ENCODE data around the gene PCDHB6. TPM values are rescaled to one million over a fixed set of nuclear protein-coding genes. Genes with fewer than 3 reads are reported as not detected.
A peak's percentile ranks its signal among the peaks of the same experiment; 100 is the strongest.
"Not testable (repeated sequence)": the region's sequence is repeated elsewhere in the genome, so short reads cannot be mapped to it uniquely, and the experiment has no call there.

Gene PCDHB6
- total RNA-seq, 1 donor from 2014 or later: 0.14 TPM

DNA sequence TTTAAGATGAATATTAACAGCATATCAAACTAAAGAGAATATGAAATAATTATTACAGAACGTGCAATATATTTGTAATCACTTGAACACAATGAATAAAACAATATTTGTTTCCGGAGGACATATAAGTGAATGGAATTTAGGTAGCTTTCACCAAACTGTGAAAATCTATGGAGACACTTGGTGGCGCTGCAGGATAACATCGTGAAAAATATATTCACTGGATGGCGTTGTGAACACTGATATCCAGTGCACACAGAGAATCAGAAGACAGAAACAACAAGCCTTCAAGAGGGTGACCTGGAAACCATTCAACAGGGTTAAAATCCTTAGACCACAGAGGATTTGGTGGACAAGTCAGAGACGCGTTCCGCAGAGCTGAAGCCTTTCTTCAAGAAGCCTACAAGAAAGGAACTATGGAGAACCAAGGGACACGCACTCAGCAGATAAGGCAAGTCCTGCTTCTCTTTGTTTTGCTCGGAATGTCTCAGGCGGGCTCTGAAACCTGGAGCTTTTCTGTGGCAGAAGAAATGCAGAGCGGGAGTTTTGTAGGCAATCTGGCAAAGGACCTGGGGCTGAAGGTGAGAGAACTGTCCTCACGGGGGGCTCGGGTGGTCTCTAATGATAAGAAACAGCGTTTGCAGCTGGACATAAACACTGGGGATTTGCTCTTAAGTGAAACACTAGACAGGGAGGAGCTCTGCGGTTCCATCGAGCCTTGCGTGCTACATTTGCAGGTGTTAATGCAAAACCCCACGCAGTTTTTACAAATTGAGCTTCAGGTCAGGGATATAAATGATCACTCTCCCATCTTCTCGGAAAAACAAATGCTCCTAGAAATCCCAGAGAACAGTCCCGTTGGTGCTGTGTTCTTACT lies 49.7 kb downstream of the PCDHB6 start, which contains the start of gene PCDHB11:
Gene PCDHB11, plus strand, starts transcription at position 269 of the 877 bp plus-strand sequence. Its CDS starts 148 bp downstream, at position 417.
- Histone ChIP-seq H3K4me3 (peak within 1 kb of the TSS; percentile 35), H3K36me3 (peaks cover 20% of the 10 kb centered on the region), H3K27ac (replicated peaks) (no peak within 1 kb of the TSS), H3K27me3 (ENCODE audit: low read depth) (peaks cover 41% of the 10 kb centered on the region), H3K4me1 (no peaks in the 10 kb centered on the region), H3K9me3 (replicated peaks) (peaks cover 97% of the 10 kb centered on the region)
- TF ChIP-seq, protein P1, sequence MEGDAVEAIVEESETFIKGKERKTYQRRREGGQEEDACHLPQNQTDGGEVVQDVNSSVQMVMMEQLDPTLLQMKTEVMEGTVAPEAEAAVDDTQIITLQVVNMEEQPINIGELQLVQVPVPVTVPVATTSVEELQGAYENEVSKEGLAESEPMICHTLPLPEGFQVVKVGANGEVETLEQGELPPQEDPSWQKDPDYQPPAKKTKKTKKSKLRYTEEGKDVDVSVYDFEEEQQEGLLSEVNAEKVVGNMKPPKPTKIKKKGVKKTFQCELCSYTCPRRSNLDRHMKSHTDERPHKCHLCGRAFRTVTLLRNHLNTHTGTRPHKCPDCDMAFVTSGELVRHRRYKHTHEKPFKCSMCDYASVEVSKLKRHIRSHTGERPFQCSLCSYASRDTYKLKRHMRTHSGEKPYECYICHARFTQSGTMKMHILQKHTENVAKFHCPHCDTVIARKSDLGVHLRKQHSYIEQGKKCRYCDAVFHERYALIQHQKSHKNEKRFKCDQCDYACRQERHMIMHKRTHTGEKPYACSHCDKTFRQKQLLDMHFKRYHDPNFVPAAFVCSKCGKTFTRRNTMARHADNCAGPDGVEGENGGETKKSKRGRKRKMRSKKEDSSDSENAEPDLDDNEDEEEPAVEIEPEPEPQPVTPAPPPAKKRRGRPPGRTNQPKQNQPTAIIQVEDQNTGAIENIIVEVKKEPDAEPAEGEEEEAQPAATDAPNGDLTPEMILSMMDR (IDR thresholded peaks at IDR 0.05; ENCODE audit: borderline replicate concordance): peak; percentile 23
- DNase-seq: no peak
- intact Hi-C loops (cut with micrococcal nuclease): no loop called here

DNA sequence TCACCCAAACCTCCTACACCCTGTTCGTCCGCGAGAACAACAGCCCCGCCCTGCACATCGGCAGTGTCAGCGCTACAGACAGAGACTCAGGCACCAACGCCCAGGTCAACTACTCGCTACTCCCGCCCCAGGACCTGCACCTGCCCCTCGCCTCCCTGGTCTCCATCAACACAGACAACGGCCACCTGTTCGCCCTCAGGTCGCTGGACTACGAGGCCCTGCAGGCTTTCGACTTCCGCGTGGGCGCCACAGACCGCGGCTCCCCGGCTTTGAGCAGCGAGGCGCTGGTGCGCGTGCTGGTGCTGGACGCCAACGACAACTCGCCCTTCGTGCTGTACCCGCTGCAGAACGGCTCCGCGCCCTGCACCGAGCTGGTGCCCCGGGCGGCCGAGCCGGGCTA lies 51.3 kb downstream of the PCDHB6 start:
- H3K27me3 ChIP-seq (ENCODE audit: low read depth): peaks cover 39% of the 10 kb centered on the region
- H3K27ac ChIP-seq (replicated peaks); intact Hi-C loops (cut with micrococcal nuclease); H3K4me3 ChIP-seq; DNase-seq; H3K4me1 ChIP-seq: not testable (repeated sequence)
- peaks cover 95% of the 10 kb centered on the region for H3K9me3 ChIP-seq (replicated peaks)
- H3K36me3 ChIP-seq: peaks cover 19% of the 10 kb centered on the region

DNA sequence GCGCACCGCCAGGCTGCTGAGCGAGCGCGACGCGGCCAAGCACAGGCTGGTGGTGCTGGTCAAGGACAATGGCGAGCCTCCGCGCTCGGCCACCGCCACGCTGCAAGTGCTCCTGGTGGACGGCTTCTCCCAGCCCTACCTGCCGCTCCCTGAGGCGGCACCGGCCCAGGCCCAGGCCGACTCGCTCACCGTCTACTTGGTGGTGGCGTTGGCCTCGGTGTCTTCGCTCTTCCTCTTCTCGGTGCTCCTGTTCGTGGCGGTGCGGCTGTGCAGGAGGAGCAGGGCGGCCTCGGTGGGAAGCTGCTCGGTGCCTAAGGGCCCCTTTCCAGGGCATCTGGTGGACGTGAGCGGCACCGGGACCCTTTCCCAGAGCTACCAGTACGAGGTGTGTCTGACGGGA lies 51.8 kb downstream of the PCDHB6 start:
- H3K27ac ChIP-seq (replicated peaks); DNase-seq; H3K4me3 ChIP-seq; intact Hi-C loops (cut with micrococcal nuclease); H3K4me1 ChIP-seq: not testable (repeated sequence)
- H3K36me3 ChIP-seq: peaks cover 13% of the 10 kb centered on the region
- H3K27me3 ChIP-seq (ENCODE audit: low read depth): peaks cover 39% of the 10 kb centered on the region
- H3K9me3 ChIP-seq (replicated peaks): peaks cover 95% of the 10 kb centered on the region

Other genes with a start within 250 kb of the PCDHB6 start
- not detected for gene PCDHAC1, start 223.8 kb upstream of the PCDHB6 start, total RNA-seq
- 0.36 TPM for gene PCDHAC2, start 183.6 kb upstream of the PCDHB6 start, total RNA-seq
- gene PCDHB1, start 98.7 kb upstream of the PCDHB6 start, total RNA-seq: not detected
- 1.1 TPM for gene PCDHB2, start 55.4 kb upstream of the PCDHB6 start, total RNA-seq
- gene PCDHB3, start 49.6 kb upstream of the PCDHB6 start, total RNA-seq: 0.77 TPM
- 0.80 TPM for gene PCDHB4, start 28.2 kb upstream of the PCDHB6 start, total RNA-seq
- 2.3 TPM for gene PCDHB5, start 14.9 kb upstream of the PCDHB6 start, total RNA-seq
- gene PCDHB7, start 22.6 kb downstream of the PCDHB6 start, total RNA-seq: 0.55 TPM
- gene PCDHB8, start 27.7 kb downstream of the PCDHB6 start, total RNA-seq: 2.1 TPM
- gene PCDHB16, start 32.3 kb downstream of the PCDHB6 start, total RNA-seq: 1.4 TPM
- 1.2 TPM for gene PCDHB9, start 37.1 kb downstream of the PCDHB6 start, total RNA-seq
- gene PCDHB10, start 42.3 kb downstream of the PCDHB6 start, total RNA-seq: 0.63 TPM
- gene PCDHB11, start 49.6 kb downstream of the PCDHB6 start, total RNA-seq: 0.77 TPM
- gene PCDHB12, start 58.7 kb downstream of the PCDHB6 start, total RNA-seq: 0.69 TPM
- 2.5 TPM for gene PCDHB13, start 63.9 kb downstream of the PCDHB6 start, total RNA-seq
- 1.9 TPM for gene PCDHB14, start 73.3 kb downstream of the PCDHB6 start, total RNA-seq
- 2.8 TPM for gene PCDHB15, start 95.3 kb downstream of the PCDHB6 start, total RNA-seq
- not detected for gene SLC25A2, start 154.0 kb downstream of the PCDHB6 start, total RNA-seq
- gene TAF7, start 170.7 kb downstream of the PCDHB6 start, total RNA-seq: 108 TPM
- 3.1 TPM for gene PCDHGA1, start 180.5 kb downstream of the PCDHB6 start, total RNA-seq
- gene PCDHGA2, start 188.7 kb downstream of the PCDHB6 start, total RNA-seq: 7.8 TPM
- gene PCDHGA3, start 193.8 kb downstream of the PCDHB6 start, total RNA-seq: 12.2 TPM
- gene PCDHGB1, start 200.0 kb downstream of the PCDHB6 start, total RNA-seq: 5.7 TPM
- gene PCDHGA4, start 205.0 kb downstream of the PCDHB6 start, total RNA-seq: 7.3 TPM
- gene PCDHGB2, start 209.9 kb downstream of the PCDHB6 start, total RNA-seq: 8.8 TPM
- gene PCDHGA5, start 214.1 kb downstream of the PCDHB6 start, total RNA-seq: 4.9 TPM
- 6.3 TPM for gene PCDHGB3, start 220.2 kb downstream of the PCDHB6 start, total RNA-seq
- gene PCDHGA6, start 223.8 kb downstream of the PCDHB6 start, total RNA-seq: 5.6 TPM
- 5.8 TPM for gene PCDHGA7, start 232.7 kb downstream of the PCDHB6 start, total RNA-seq
- 4.2 TPM for gene PCDHGB4, start 237.6 kb downstream of the PCDHB6 start, total RNA-seq
- 8.5 TPM for gene PCDHGA8, start 242.6 kb downstream of the PCDHB6 start, total RNA-seq
- gene PCDHGB5, start 247.9 kb downstream of the PCDHB6 start, total RNA-seq: 6.0 TPM